OCI-LY7 (cell line): ENCODE measurements around the gene MBL2. TPM values are rescaled to one million over a fixed set of nuclear protein-coding genes. Genes with fewer than 3 reads are reported as not detected.

Experiments
- BruUV-seq: library from RNA; stranded (reverse); fragments of 400-500 nt; replicated peaks from 2 replicates; lab custom pipeline; 2021; lab: Mats Ljungman, UMichigan
- CTCF ChIA-PET: fragments of 300-600 bp; sonication (Branson Sonifier 250); formaldehyde crosslinking; loops from one replicate; lab custom pipeline; 2022; ENCODE audit warnings: antibody characterized with exemption; ENCODE audit not compliant: unreplicated experiment; lab: Charles Lee
- POLR2A ChIA-PET: fragments of 300-600 bp; sonication (Branson Sonifier 250); formaldehyde crosslinking; loops from one replicate; lab custom pipeline; 2022; ENCODE audit warnings: antibody characterized with exemption; lab: Charles Lee
- DNase-seq: peaks from one replicate; pipeline ENCODE4 v3.0.0-alpha.2; 2015; ENCODE audit warnings: low spot score
- H2AFZ ChIP-seq: fragments of 200-600 bp; sonication (generic), shearing (Covaris generic); 2 replicates; pipeline ENCODE4 v1.6.1; 2014; ENCODE audit warnings: mild to moderate bottlenecking, antibody characterized with exemption, low read length, moderate library complexity
- H3K27ac ChIP-seq: fragments of 200-600 bp; sonication (generic); 2 replicates; pipeline ENCODE4 v1.5.1; 2014; ENCODE audit warnings: mixed run types, low read depth, mild to moderate bottlenecking, moderate library complexity, low read length, inconsistent platforms; ENCODE audit not compliant: poor library complexity, severe bottlenecking
- H3K36me3 ChIP-seq: fragments of 200-600 bp; sonication (generic); 2 replicates; pipeline ENCODE4 v1.6.1; 2014; ENCODE audit warnings: mild to moderate bottlenecking, antibody characterized with exemption, low read length, moderate library complexity, mixed read lengths; ENCODE audit not compliant: insufficient read depth
- H3K4me1 ChIP-seq: fragments of 200-600 bp; sonication (generic); 2 replicates; pipeline ENCODE4 v1.5.1; 2014; ENCODE audit warnings: mild to moderate bottlenecking, low read length; ENCODE audit not compliant: insufficient read depth, poor library complexity, severe bottlenecking
- H3K4me2 ChIP-seq: fragments of 200-600 bp; sonication (generic); 2 replicates; pipeline ENCODE4 v1.6.1; 2014; ENCODE audit warnings: mild to moderate bottlenecking, low read length
- H3K4me3 ChIP-seq: fragments of 200-600 bp; sonication (generic); 2 replicates; pipeline ENCODE4 v1.5.1; 2014; ENCODE audit warnings: mild to moderate bottlenecking, low read depth, low read length; ENCODE audit not compliant: poor library complexity, severe bottlenecking
- H3K79me2 ChIP-seq: fragments of 200-600 bp; sonication (generic); 2 replicates; pipeline ENCODE4 v1.6.1; 2016; ENCODE audit warnings: low read depth, mild to moderate bottlenecking, low read length, moderate library complexity, mixed read lengths; ENCODE audit not compliant: insufficient read depth
- H3K9me2 ChIP-seq: fragments of 200-600 bp; sonication (generic); 2 replicates; pipeline ENCODE4 v1.6.1; 2016; ENCODE audit warnings: mild to moderate bottlenecking, low read length, mixed read lengths; ENCODE audit not compliant: insufficient read depth
- H3K9me3 ChIP-seq: fragments of 200-600 bp; sonication (generic); 2 replicates; pipeline ENCODE4 v1.6.1; 2014; ENCODE audit warnings: mild to moderate bottlenecking, mixed run types, low read length, mixed read lengths
- H4K20me1 ChIP-seq: fragments of 200-600 bp; sonication (generic); 2 replicates; pipeline ENCODE4 v1.6.1; 2014; ENCODE audit warnings: mild to moderate bottlenecking, antibody characterized with exemption, low read length, moderate library complexity, mixed read lengths; ENCODE audit not compliant: insufficient read depth
- CTCF ChIP-seq: fragments of 200-600 bp; sonication (generic); conservative IDR thresholded peaks from 2 replicates; pipeline ENCODE4 v1.5.1; 2014; ENCODE audit warnings: mild to moderate bottlenecking, antibody characterized with exemption, low read length, moderate library complexity, mixed read lengths
- EZH2phosphoT487 ChIP-seq: fragments of 200-600 bp; sonication (generic); IDR thresholded peaks from 2 replicates; pipeline ENCODE4 v1.6.1; 2018; ENCODE audit warnings: low read depth, borderline replicate concordance, mild to moderate bottlenecking, mixed run types, antibody characterized with exemption, low read length, moderate library complexity, mixed read lengths
- intact Hi-C: fragments of 100-400 bp; cut with micrococcal nuclease; formaldehyde crosslinking; loops from one replicate; pipeline ENCODE4 v1.10.0; 2022; ENCODE audit not compliant: unreplicated experiment
- total RNA-seq, 2 experiments: library from RNA; depleted of rRNA in 1 of 2; stranded (reverse); fragments of >200 nt in 1 of 2; shearing (Covaris generic) in 1 of 2; gene quantifications; 2 replicates each; pipeline ENCODE4 v1.2.3, GENCODE V29; 2014 to 2022

The MBL2 gene
- total RNA-seq, 2 experiments from 2014 or later: not detected

GRCh38 chr10:52751337-52751736 is 21.2 kb downstream of the MBL2 start:
- H4K20me1 ChIP-seq: no peaks in the 10 kb centered on the region
- intact Hi-C loops: no loop called here
- TF ChIP-seq EZH2phosphoT487 (no peak), CTCF (no peak)
- H3K4me1 ChIP-seq: no peaks in the 10 kb centered on the region
- no peaks in the 10 kb centered on the region for H3K79me2 ChIP-seq
- no TSS peak for BruUV-seq
- no peaks in the 10 kb centered on the region for H3K9me3 ChIP-seq
- no peak overlapping the region for H3K4me2 ChIP-seq
- H3K9me2 ChIP-seq: no peaks in the 10 kb centered on the region
- ChIA-PET CTCF (no interaction called here), POLR2A (no interaction called here)
- DNase-seq: no peak
- no peak overlapping the region for H3K4me3 ChIP-seq
- no peaks in the 10 kb centered on the region for H3K36me3 ChIP-seq
- no peak overlapping the region for H2AFZ ChIP-seq
- H3K27ac ChIP-seq: no peak overlapping the region

GRCh38 chr10:52750629-52751028 is 22.0 kb downstream of the MBL2 start:
- Histone ChIP-seq H3K79me2 (no peaks in the 10 kb centered on the region), H3K27ac (no peak overlapping the region), H3K9me3 (no peaks in the 10 kb centered on the region), H4K20me1 (no peaks in the 10 kb centered on the region), H3K4me1 (no peaks in the 10 kb centered on the region), H2AFZ (no peak overlapping the region), H3K36me3 (no peaks in the 10 kb centered on the region), H3K4me3 (no peak overlapping the region), H3K9me2 (no peaks in the 10 kb centered on the region), H3K4me2 (no peak overlapping the region)
- TF ChIP-seq CTCF (no peak), EZH2phosphoT487 (no peak)
- intact Hi-C loops: no loop called here
- CTCF ChIA-PET: no interaction called here
- no TSS peak for BruUV-seq
- DNase-seq: no peak
- POLR2A ChIA-PET: no interaction called here

GRCh38 chr10:52747694-52748093 is 24.9 kb downstream of the MBL2 start:
- H3K4me1 ChIP-seq: no peaks in the 10 kb centered on the region
- H2AFZ ChIP-seq: no peak overlapping the region
- H3K4me2 ChIP-seq: no peak overlapping the region
- H3K27ac ChIP-seq: no peak overlapping the region
- no peaks in the 10 kb centered on the region for H3K9me3 ChIP-seq
- ChIA-PET CTCF (no interaction called here), POLR2A (no interaction called here)
- intact Hi-C loops: no loop called here
- no peaks in the 10 kb centered on the region for H3K79me2 ChIP-seq
- no peaks in the 10 kb centered on the region for H3K36me3 ChIP-seq
- H3K9me2 ChIP-seq: no peaks in the 10 kb centered on the region
- DNase-seq: no peak
- BruUV-seq: no TSS peak
- no peaks in the 10 kb centered on the region for H4K20me1 ChIP-seq
- TF ChIP-seq EZH2phosphoT487: no peak
- TF ChIP-seq CTCF: no peak
- H3K4me3 ChIP-seq: no peak overlapping the region
